CD14-positive monocyte (primary cell): Measurements from ENCODE around the gene BPIFB4. TPM values are rescaled to one million over a fixed set of nuclear protein-coding genes. Genes with fewer than 3 reads are reported as not detected.
"Not testable (repeated sequence)": the region's sequence is repeated elsewhere in the genome, so short reads cannot be mapped to it uniquely, and the experiment has no call there.

Source experiments
- DNase-seq, 3 donors: peaks; one replicate each; pipeline ENCODE4 v3.0.0-alpha.2; 2011 to 2022
- H2AFZ ChIP-seq: 2 replicates; pipeline ENCODE4 v1.6.0; 2012; ENCODE audit warnings: mild to moderate bottlenecking, low read depth, low read length, inconsistent platforms; ENCODE audit not compliant: insufficient read depth, poor library complexity, severe bottlenecking
- H3K27ac ChIP-seq, 2 donors: 1 replicate in 1 of 2; 2 replicates in 1 of 2; pipeline ENCODE4 v1.5.1; 2012 to 2013; ENCODE audit warnings: low read length in 2 of 2, control low read depth in 1 of 2, inconsistent platforms in 1 of 2, low read depth in 1 of 2, mild to moderate bottlenecking in 1 of 2
- H3K27me3 ChIP-seq, 2 donors: one replicate each; pipeline versions ENCODE4 v1.6.0 to v1.6.1; 2011 to 2013; ENCODE audit warnings: low read length in 2 of 2; ENCODE audit not compliant: control insufficient read depth in 2 of 2, insufficient read depth in 2 of 2
- H3K36me3 ChIP-seq, 2 donors: replicated peaks in 1 of 2; 1 replicate in 1 of 2; 2 replicates in 1 of 2; pipeline versions ENCODE4 v1.5.1 to v1.6.1; 2012 to 2013; ENCODE audit warnings: low read length in 2 of 2, control low read depth in 1 of 2, inconsistent platforms in 1 of 2, mild to moderate bottlenecking in 1 of 2; ENCODE audit not compliant: insufficient read depth in 2 of 2, control insufficient read depth in 1 of 2
- H3K4me1 ChIP-seq, 2 donors: 1 replicate in 1 of 2; 2 replicates in 1 of 2; pipeline versions ENCODE4 v1.5.1 to v1.6.1; 2012 to 2013; ENCODE audit warnings: low read length in 2 of 2, control low read depth in 1 of 2, inconsistent platforms in 1 of 2, mild to moderate bottlenecking in 1 of 2, moderate library complexity in 1 of 2; ENCODE audit not compliant: insufficient read depth in 2 of 2, control insufficient read depth in 1 of 2
- H3K4me2 ChIP-seq: replicated peaks from 2 replicates; pipeline ENCODE3; 2012; ENCODE audit warnings: low read length, moderate library complexity, mild to moderate bottlenecking; ENCODE audit not compliant: poor library complexity, severe bottlenecking; ENCODE audit errors: extremely low read depth
- H3K4me3 ChIP-seq, 3 experiments: fragments of 200-600 bp in 1 of 3; sonication (generic) in 1 of 3; replicated peaks in 1 of 3; 1 replicate in 2 of 3; 2 replicates in 1 of 3; pipeline ENCODE4 v1.5.1; 2011 to 2013; ENCODE audit warnings: low read length in 3 of 3, mild to moderate bottlenecking in 3 of 3, control low read depth in 2 of 3, low read depth in 2 of 3, inconsistent platforms in 1 of 3, moderate library complexity in 1 of 3
- H3K79me2 ChIP-seq: 2 replicates; pipeline ENCODE4 v1.6.0; 2012; ENCODE audit warnings: mild to moderate bottlenecking, control low read depth, inconsistent platforms, low read length, moderate library complexity; ENCODE audit not compliant: insufficient read depth
- H3K9ac ChIP-seq: 2 replicates; pipeline ENCODE4 v1.6.0; 2017; ENCODE audit warnings: low read length, mild to moderate bottlenecking; ENCODE audit not compliant: insufficient read depth, poor library complexity, severe bottlenecking
- H3K9me3 ChIP-seq, 2 donors: replicated peaks in 1 of 2; 1 replicate in 1 of 2; 2 replicates in 1 of 2; pipeline versions ENCODE4 v1.5.1 to v1.6.1; 2012 to 2013; ENCODE audit warnings: low read length in 2 of 2, control low read depth in 1 of 2; ENCODE audit not compliant: control insufficient read depth in 1 of 2, insufficient read depth in 1 of 2
- H4K20me1 ChIP-seq: 2 replicates; pipeline ENCODE4 v1.6.0; 2012; ENCODE audit warnings: mild to moderate bottlenecking, low read length, control low read depth, moderate library complexity; ENCODE audit not compliant: insufficient read depth
- H3K27ac Mint-ChIP-seq, 7 donors: one replicate each; pipeline ENCODE4 v1.8.0; 2020; ENCODE audit warnings: mild to moderate bottlenecking in 7 of 7, mixed read lengths in 7 of 7, moderate library complexity in 6 of 7, inconsistent platforms in 2 of 7
- H3K27me3 Mint-ChIP-seq, 3 donors: one replicate each; pipeline ENCODE4 v1.8.0; 2021 to 2022; ENCODE audit warnings: low read depth in 3 of 3, mild to moderate bottlenecking in 3 of 3, mixed read lengths in 3 of 3, moderate library complexity in 3 of 3, inconsistent platforms in 1 of 3
- H3K36me3 Mint-ChIP-seq, 2 donors: one replicate each; pipeline ENCODE4 v1.8.0; 2020; ENCODE audit warnings: mixed read lengths in 2 of 2, inconsistent platforms in 1 of 2, mild to moderate bottlenecking in 1 of 2
- H3K4me1 Mint-ChIP-seq: one replicate; pipeline ENCODE4 v1.8.0; 2020; ENCODE audit warnings: mild to moderate bottlenecking, mixed read lengths
- H3K4me3 Mint-ChIP-seq, 2 donors: one replicate each; pipeline ENCODE4 v1.8.0; 2020; ENCODE audit warnings: mild to moderate bottlenecking in 2 of 2, mixed read lengths in 2 of 2, moderate library complexity in 1 of 2
- H3K9me3 Mint-ChIP-seq, 7 donors: one replicate each; pipeline ENCODE4 v1.8.0; 2020 to 2022; ENCODE audit warnings: mixed read lengths in 7 of 7, mild to moderate bottlenecking in 6 of 7, moderate library complexity in 6 of 7, inconsistent platforms in 2 of 7
- whole genome bisulfite sequencing: methylation state at CpG from one replicate; pipeline ENCODE4 v1.1.5; 2013; ENCODE audit warnings: missing lambda C conversion rate; ENCODE audit not compliant: insufficient coverage; 5-methylcytosine and 5-hydroxymethylcytosine counted together
- intact Hi-C, 2 donors: fragments of 100-400 bp; cut with micrococcal nuclease; formaldehyde crosslinking; loops; one replicate each; pipeline versions ENCODE4 v1.15.0 to v1.15.1; 2023
- polyA plus RNA-seq, 3 donors: library from polyadenylated mRNA; depleted of rRNA in 1 of 3; unstranded in 2 of 3; stranded (reverse) in 1 of 3; fragments of 300-500 nt in 2 of 3; fragments of >200 nt in 1 of 3; fragmentation: Illumina TruSeq in 2 of 3; gene quantifications; 1 replicate in 2 of 3; 2 replicates in 1 of 3; pipeline ENCODE4 v1.2.3, GENCODE V29; 2012 to 2021
- TF ChIP-seq, protein P1 (sequence below): fragments of 200-600 bp; IDR thresholded peaks from one replicate; pipeline ENCODE4 v1.8.0; 2022; ENCODE audit warnings: antibody characterized with exemption, mild to moderate bottlenecking

The BPIFB4 gene
- polyA plus RNA-seq, 3 donors, result not detected

DNA sequence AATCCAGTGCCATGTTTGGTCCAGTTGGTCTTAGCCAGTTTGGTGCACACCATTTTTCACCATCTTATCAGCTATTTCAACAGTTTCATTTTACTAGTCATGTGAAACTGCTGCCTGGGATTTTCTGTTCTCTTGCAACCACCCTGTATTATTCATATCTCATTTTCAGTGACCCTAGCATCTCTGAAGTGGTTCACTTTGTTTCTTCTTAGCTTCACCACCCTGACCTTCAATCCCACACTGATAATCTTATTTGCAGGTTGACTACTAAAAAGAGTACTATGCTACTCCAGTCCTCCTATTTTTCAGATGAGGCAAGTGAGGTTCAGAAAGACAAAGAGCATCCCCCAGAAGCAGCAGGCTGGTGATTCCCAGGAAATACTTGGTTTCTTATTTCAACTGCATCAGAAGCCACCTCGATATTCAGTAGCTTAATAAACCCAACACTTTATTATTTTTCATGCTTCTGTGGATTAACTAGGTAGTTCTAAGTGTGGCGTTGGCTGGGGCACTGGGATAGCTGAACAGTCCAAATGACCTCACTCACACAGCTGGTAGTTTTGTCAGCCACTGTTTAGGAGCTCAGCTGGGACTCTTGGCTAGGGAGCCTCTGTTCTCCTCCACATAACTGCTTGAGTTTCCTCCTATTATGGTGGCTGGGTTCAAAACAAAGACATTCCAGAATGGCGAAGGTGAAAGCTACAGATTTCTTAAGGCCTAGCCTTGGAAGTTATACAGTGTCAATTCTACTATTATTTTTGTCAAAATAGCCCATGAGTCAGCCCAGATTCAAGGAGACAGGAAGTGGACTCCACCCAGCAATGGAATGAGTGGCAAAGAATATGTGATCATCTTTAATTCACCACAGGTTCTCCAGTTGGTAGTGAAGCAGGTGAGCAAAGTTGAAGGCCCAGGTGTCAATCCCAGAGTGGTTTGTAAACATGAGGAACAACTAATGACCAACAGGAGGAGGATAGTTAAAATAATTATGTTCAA, 40.6 kb downstream of the BPIFB4 start:
- peaks cover 0 to 10% (median 4%) of the 10 kb centered on the region in 7 donors for H3K9me3 Mint-ChIP-seq
- Histone ChIP-seq H3K9me3 (peaks cover 0 to 5% of the 10 kb centered on the region in 2 donors), H3K27ac (no peak overlapping the region), H3K4me1 (no peaks in the 10 kb centered on the region), H3K36me3 (no peaks in the 10 kb centered on the region), H3K4me2 (no peak overlapping the region), H3K79me2 (no peaks in the 10 kb centered on the region), H3K4me3 (no peak overlapping the region), H4K20me1 (no peaks in the 10 kb centered on the region), H3K27me3 (no peaks in the 10 kb centered on the region), H2AFZ (no peak overlapping the region), H3K9ac (no peak overlapping the region)
- peaks cover 4% of the 10 kb centered on the region for H3K4me1 Mint-ChIP-seq
- H3K4me3 Mint-ChIP-seq, result no peak overlapping the region
- no peaks in the 10 kb centered on the region for H3K36me3 Mint-ChIP-seq
- H3K27me3 Mint-ChIP-seq, result peaks cover 3 to 10% (median 10%) of the 10 kb centered on the region in 3 donors
- peak overlapping the region in 1 of 7 donors; percentile 42 for H3K27ac Mint-ChIP-seq
- intact Hi-C loops, result no loop called here
- 100% methylated on average over 1 of the region's 3 CpGs for WGBS
- no peak for DNase-seq
- TF ChIP-seq, protein P1, sequence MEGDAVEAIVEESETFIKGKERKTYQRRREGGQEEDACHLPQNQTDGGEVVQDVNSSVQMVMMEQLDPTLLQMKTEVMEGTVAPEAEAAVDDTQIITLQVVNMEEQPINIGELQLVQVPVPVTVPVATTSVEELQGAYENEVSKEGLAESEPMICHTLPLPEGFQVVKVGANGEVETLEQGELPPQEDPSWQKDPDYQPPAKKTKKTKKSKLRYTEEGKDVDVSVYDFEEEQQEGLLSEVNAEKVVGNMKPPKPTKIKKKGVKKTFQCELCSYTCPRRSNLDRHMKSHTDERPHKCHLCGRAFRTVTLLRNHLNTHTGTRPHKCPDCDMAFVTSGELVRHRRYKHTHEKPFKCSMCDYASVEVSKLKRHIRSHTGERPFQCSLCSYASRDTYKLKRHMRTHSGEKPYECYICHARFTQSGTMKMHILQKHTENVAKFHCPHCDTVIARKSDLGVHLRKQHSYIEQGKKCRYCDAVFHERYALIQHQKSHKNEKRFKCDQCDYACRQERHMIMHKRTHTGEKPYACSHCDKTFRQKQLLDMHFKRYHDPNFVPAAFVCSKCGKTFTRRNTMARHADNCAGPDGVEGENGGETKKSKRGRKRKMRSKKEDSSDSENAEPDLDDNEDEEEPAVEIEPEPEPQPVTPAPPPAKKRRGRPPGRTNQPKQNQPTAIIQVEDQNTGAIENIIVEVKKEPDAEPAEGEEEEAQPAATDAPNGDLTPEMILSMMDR, result no peak

DNA sequence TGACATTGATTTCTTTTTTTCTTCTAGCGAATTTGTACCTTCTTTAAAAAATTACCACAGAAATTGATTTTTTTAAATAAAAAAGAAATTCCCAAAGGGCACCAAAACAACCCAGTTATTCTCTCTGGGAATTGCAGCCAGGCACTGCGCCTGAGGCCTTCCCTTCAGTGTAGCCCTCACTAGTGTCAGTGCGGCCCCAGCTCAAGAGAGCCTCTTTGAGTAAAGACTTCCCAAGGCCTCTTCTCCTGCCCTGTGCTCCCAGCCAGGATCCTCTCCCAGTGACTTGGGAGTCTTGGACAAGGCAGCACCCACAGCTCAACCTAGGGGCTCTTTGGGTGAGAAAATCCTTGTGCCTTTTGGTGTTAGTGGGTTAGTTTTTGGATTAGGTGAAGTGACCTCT, 41.5 kb downstream of the BPIFB4 start:
- H3K9me3 ChIP-seq, result peaks cover 0 to 5% of the 10 kb centered on the region in 2 donors
- TF ChIP-seq, protein P1, result no peak
- no peaks in the 10 kb centered on the region for H3K4me1 ChIP-seq
- no peak overlapping the region for H3K4me3 Mint-ChIP-seq
- no peak overlapping the region for H3K9ac ChIP-seq
- no peak overlapping the region for H3K27ac Mint-ChIP-seq
- H3K27me3 Mint-ChIP-seq, result peaks cover 3 to 10% (median 10%) of the 10 kb centered on the region in 3 donors
- H3K4me3 ChIP-seq, result no peak overlapping the region
- H3K79me2 ChIP-seq, result no peaks in the 10 kb centered on the region
- H3K4me2 ChIP-seq, result no peak overlapping the region
- H2AFZ ChIP-seq, result no peak overlapping the region
- no peak for DNase-seq
- intact Hi-C loops, result no loop called here
- peaks cover 0 to 8% (median 4%) of the 10 kb centered on the region in 7 donors for H3K9me3 Mint-ChIP-seq
- no peaks in the 10 kb centered on the region for H3K36me3 ChIP-seq
- no peaks in the 10 kb centered on the region for H3K27me3 ChIP-seq
- no peaks in the 10 kb centered on the region for H3K36me3 Mint-ChIP-seq
- H3K27ac ChIP-seq, result no peak overlapping the region
- peaks cover 4% of the 10 kb centered on the region for H3K4me1 Mint-ChIP-seq
- H4K20me1 ChIP-seq, result no peaks in the 10 kb centered on the region
- WGBS, result 100% methylated on average over 1 of the region's 3 CpGs

DNA sequence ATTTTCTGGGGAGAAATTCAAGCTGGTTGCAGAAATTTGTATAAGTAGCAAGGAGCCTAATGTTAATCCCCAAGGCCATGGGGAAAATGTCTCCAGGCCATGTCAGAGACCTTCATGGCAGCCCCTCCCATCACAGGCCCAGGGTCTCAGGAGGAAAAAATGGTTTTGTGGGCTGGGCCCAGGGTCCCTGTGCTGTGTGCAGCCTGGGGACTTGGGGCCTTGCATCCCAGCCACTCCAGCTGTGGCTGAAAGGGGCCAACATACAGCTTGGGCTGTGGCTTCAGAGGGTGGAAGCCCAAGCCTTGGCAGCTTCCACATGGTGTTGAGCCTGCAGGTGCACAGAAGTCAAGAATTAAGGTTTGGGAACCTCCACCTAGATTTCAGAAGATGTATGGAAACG, 42.9 kb downstream of the BPIFB4 start:
- H3K4me1 Mint-ChIP-seq, H2AFZ ChIP-seq, H3K9ac ChIP-seq, H3K4me3 ChIP-seq, H3K9me3 ChIP-seq, H3K4me3 Mint-ChIP-seq, H3K4me2 ChIP-seq, intact Hi-C loops, H3K9me3 Mint-ChIP-seq, H3K27me3 ChIP-seq, H3K27ac ChIP-seq, H4K20me1 ChIP-seq, H3K4me1 ChIP-seq, H3K36me3 Mint-ChIP-seq, H3K79me2 ChIP-seq, H3K36me3 ChIP-seq, H3K27me3 Mint-ChIP-seq, H3K27ac Mint-ChIP-seq, DNase-seq: not testable (repeated sequence)
- no CpG with 5 or more reads among the region's 1 CpG for WGBS
